Non-pigmented ciliary epithelial cell (primary cell): Measurements from ENCODE around the gene METTL16.
"Not testable (repeated sequence)": the region's sequence is repeated elsewhere in the genome, so short reads cannot be mapped to it uniquely, and the experiment has no call there.

Source experiments
- DNase-seq: peaks from one replicate; pipeline ENCODE4 v3.0.0-alpha.2; 2010; ENCODE audit warnings: low read depth

METTL16 gene

GRCh38 chr17:2503627-2504026, 8.1 kb downstream of the METTL16 start:
- no peak for DNase-seq

GRCh38 chr17:2502871-2503580, 8.7 kb downstream of the METTL16 start:
- DNase-seq: no peak

DNA sequence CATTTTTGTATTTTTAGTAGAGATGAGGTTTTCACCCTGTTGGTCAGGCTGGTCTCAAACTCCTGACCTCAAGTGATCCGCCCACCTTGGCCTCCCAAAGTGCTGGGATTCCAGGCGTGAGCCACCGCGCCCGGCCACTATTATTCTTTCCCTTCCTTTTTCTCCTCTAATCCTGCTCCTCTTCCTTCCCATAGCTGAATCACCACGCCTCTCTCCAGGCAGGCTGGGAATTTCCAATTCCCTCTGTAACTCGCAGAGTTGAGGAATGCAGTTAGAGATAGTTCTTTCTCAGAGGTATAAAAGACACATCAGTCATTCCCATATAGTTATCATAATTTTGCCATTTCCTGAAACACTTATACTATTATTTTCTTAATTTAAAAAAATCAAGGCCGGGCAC, 11.2 kb downstream of the METTL16 start:
- no peak for DNase-seq

- not testable (repeated sequence) for DNase-seq
These were observed 22.4 kb downstream of the METTL16 start for GRCh38 chr17:2489286-2489685.

GRCh38 chr17:2487306-2487705, 24.4 kb downstream of the METTL16 start:
- DNase-seq: no peak

- not testable (repeated sequence) for DNase-seq
These were observed 25.0 kb downstream of the METTL16 start for GRCh38 chr17:2486709-2487108.

DNA sequence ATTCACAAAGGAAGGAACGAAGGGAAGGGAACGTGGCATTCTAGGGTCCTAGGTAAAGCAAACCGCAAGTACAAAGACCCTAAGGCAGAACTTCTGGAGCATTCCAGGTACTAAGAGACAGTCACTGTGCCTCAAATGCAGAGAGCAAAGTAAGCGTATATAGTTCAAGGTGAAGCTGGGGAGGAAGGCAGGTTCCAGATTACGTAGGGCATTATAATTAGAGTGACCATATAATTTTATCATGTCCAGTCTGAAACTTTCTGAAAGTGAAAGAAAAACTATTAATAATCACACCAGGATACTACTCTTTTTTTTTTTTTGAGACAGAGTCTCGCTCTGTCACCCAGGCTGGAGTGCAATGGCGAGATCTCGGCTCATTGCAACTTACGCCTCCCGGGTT, 25.7 kb downstream of the METTL16 start:
- no peak for DNase-seq

- DNase-seq: no peak
These were observed 26.1 kb downstream of the METTL16 start for GRCh38 chr17:2485543-2485942.

GRCh38 chr17:2484876-2485275, 26.8 kb downstream of the METTL16 start:
- peak; percentile 27 for DNase-seq

GRCh38 chr17:2483084-2483483, 28.6 kb downstream of the METTL16 start:
- no peak for DNase-seq

- DNase-seq: no peak
These were observed 29.5 kb downstream of the METTL16 start for GRCh38 chr17:2482218-2482617.

- DNase-seq: no peak
These were observed 29.9 kb downstream of the METTL16 start for GRCh38 chr17:2481760-2482159.

DNA sequence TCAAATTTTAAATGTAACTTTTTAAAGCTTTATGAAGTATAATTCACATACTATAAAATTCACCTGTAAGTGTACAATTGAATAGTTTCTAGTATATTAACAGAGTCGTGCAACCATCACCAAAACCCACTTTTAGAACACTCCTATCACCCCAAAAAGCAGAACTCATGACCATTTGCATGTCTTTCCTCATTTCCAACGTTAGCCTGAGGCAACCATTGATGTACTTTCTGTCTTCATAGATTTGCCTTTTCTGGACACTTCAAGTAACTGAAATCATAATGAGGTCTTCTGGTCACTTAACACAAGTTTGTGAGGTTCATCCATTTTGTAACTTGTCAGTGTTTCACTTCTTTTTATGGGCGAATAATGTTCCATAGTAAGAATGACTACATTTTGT, 33.2 kb downstream of the METTL16 start:
- no peak for DNase-seq

DNA sequence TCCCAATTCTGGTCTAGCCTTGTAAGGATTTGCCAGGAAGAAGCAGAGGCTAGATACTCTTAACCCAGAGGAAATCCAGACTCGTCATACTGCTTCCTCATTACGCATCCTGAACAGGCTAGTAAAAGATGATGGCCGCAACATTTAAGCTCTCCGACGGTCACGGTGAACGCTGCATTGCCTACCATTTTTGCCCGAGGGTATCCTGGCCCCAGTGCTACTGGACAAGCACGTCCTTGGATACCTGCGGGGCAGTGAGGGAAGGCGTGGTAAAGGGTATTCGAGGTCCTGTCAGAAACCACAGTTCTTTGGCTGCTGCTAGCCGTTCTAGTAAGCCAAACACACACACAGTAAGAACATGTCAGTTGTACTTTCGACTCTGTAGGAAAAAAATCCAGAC, 36.6 kb downstream of the METTL16 start:
- no peak for DNase-seq

GRCh38 chr17:2474371-2474770, 37.3 kb downstream of the METTL16 start:
- DNase-seq: no peak

DNA sequence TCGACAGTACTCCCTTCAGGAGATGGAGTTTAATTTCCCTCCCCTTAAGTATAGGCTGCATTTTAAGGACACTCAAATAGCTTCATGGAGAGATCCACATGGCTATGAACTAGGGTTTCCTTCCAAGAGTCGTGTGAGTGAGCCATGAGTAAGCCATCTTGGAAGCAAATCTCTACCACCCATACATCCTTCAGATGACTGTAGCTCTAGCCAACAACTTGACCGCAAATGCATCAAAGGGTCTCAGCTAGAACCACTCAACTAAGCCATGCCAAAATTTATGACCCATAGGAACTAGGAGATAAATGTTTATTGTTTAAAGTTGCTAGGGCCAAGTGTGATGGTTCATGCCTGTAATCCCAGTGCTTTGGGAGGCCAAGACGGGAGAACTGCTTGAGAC, 43.4 kb downstream of the METTL16 start:
- DNase-seq: no peak

- no peak for DNase-seq
These were observed 44.8 kb downstream of the METTL16 start for GRCh38 chr17:2466931-2467330.

DNA sequence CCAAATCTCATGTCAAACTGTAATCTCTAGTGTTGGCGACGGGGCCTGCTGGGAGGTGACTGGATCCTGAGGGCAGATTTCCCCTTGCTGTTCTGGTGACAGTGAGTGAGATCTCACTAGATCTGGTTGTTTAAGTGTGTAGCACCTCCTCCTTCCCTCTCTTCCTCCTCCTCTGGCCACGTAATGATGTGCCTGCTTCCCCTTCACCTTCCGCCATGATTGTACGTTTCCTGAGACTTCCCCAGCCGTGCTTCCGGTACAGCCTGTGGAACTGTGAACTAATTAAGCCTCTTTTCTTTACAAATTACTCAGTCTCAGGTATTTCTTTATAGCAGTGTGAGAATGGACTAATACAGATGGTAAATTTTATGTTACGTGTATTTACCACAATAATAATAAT, 49.2 kb downstream of the METTL16 start:
- no peak for DNase-seq

DNA sequence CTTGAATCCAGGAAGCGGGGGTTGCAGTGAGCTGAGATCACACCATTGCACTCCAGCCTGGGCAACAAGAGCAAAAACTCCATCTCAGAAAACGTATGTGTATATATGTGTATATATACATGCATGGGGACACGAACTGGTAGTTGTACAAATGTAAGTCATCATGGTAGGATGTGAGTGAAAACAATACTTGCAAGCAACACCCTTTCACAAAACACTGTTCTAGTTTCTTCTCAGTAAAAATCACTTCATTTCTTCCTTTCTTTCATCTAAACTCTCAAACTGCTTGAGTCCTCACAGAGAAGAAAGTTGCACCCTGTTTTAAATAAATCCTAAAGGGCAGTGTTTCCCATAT, 51.8 kb downstream of the METTL16 start:
- no peak for DNase-seq

- no peak for DNase-seq
These were observed 53.8 kb downstream of the METTL16 start for GRCh38 chr17:2457913-2458312.

DNA sequence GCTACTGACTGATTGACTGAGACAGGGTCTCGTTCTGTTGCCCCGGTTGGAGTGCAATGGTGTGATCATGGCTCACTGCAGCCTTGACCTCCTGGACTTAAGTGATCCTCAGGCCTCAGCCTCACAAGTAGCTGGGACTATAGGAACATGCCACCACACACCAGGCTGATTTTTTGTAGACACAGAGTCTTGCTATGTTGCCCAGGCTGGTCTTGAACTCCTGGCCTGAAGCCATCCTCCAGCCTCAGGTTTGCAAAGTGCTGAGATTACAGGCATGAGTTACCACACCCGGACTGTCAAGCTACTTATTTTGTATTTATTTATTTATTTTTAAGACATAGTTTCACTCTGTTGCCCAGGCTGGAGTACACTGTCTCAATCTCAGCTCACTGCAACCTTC, 55.2 kb downstream of the METTL16 start:
- no peak for DNase-seq

DNA sequence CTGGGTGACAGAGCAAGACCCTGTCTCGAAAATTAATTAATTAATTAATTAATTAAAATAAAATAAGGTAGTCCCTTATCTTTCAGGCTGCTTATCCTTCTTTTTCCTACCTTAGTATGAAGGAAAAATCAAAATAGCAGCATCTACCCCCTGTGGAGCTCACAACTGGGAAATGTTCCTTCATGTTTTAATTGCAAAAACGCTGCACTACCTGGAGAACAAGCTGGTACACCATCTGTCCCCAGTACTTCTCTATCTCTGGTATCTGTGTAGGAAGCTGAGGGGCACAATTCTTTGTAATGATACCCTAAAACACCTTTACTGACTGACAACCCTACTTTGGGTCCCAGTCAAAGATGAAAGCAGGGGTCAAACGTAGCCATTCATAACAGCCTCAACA, 55.7 kb downstream of the METTL16 start:
- DNase-seq: no peak

GRCh38 chr17:2453866-2454265, 57.8 kb downstream of the METTL16 start:
- DNase-seq: no peak

- DNase-seq: no peak
These were observed 58.4 kb downstream of the METTL16 start for GRCh38 chr17:2453325-2453724.
